ENCODE measurements around the gene HSD17B14. TPM values are rescaled to one million over a fixed set of nuclear protein-coding genes. Genes with fewer than 3 reads are reported as not detected.

HSD17B14 gene
- total RNA-seq, 4 donors from 2014 or later: 5.6 to 31.9 (median 8.7) TPM

DNA sequence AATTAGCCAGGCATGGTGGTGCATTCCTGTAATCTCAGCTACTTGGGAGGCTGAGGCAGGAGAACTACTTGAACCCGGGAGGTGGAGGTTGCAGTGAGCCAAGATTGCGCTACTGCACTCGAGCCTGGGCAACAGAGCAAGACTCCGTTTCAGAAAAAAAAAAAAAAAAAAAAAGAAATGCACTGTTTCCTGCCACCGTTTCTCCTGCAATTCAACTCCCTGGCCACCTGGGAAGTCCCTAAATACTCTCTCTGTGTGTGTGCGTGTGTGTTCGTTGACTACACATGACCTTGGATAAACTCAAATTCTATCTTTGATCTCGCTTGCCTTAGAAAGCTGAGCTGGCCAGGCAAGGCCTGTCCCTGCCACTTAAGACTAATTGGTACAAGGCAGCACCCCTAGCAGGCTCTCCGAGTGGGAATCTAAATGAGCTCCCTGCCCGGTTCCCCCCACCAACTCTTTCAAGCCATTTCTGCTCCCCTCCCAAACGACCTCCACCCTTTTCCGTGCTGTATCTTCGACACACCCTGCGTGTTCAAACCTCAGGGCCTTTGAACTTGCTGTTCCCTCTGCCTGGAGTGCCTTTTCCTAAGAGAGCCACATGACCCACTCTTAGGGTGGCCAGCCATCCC, 20.3 kb downstream of the HSD17B14 start:
- Histone ChIP-seq H3K9me3 (no peaks in the 10 kb centered on the region), H3K4me3 (no peak overlapping the region), H3K27ac (no peak overlapping the region), H3K27me3 (no peaks in the 10 kb centered on the region), H3K36me3 (no peaks in the 10 kb centered on the region), H3K4me1 (peaks cover 0 to 4% of the 10 kb centered on the region in 2 donors)
- DNase-seq: no peak
- intact Hi-C loops (cut with DNase I; ENCODE audit: low total_unique reads): no loop called here
- TF ChIP-seq CTCF (IDR thresholded peaks at IDR 0.05) (no peak), POLR2A (IDR thresholded peaks at IDR 0.05) (no peak)

DNA sequence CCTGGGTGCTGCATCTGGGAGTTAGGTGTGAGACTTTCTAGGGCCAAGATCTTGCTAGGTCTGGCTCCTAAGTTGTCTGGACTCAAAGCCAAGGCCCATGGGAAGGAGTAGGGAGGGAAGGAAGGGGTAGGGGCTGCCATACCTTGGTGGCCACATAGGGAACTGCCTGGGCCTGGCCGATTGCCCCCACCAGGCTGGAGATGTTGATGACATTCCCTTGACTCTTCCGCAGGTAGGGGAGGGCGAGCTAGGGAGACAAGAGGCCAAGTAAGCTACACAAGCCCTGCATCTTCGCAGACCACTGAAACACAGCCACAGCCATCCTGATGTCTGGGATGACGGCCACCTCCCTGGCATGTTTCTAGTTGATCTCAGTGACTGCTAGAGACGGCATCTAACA, 21.4 kb downstream of the HSD17B14 start:
- H3K27ac ChIP-seq: no peak overlapping the region
- no peak for TF ChIP-seq CTCF (IDR thresholded peaks at IDR 0.05)
- intact Hi-C loops (cut with DNase I; ENCODE audit: low total_unique reads): no loop called here
- H3K9me3 ChIP-seq: no peaks in the 10 kb centered on the region
- peaks cover 0 to 4% of the 10 kb centered on the region in 2 donors for H3K4me1 ChIP-seq
- no peaks in the 10 kb centered on the region for H3K36me3 ChIP-seq
- H3K4me3 ChIP-seq: no peak overlapping the region
- DNase-seq: no peak
- H3K27me3 ChIP-seq: no peaks in the 10 kb centered on the region

DNA sequence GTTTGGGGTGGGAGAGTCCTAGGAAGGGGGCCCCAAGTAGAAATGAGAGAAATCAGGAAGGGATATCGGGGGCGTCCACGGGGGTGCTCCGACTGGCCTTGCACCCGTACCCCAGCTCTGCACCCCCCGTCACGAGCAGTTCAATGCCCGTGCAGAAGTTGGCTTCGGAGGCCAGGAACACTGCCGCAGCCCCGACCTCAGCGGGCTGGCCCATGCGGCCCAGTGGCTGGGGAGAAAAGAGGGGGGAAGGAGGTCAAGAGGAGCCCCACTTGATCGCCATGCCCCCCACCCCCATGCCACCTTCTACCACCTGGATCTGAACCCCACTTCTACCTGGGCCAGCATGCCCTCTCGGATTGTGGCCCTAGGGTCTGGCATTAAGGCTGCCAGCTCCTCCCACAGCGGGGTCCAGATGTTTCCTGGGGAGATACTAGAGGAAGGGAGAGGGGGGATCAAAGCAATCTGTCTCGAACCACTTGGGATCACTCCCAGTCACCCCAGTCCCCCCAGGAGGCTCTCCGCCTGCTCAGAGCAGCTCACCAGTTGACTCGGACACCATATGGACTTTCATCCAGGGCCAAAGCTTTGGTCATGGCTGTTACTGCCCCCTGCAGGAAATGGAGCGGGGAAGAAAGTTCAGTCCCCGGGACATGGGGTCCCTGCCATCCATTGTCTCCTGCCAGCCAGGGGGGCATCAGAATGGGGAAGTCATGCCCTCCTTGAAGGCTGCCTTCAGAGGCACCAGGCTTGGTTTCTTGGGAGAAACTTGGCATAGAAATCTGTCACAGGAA, 23.0 kb downstream of the HSD17B14 start:
- intact Hi-C loops (cut with DNase I; ENCODE audit: low total_unique reads): no loop called here
- H3K36me3 ChIP-seq: no peaks in the 10 kb centered on the region
- H3K27me3 ChIP-seq: no peaks in the 10 kb centered on the region
- no peaks in the 10 kb centered on the region for H3K9me3 ChIP-seq
- DNase-seq: no peak
- TF ChIP-seq CTCF (IDR thresholded peaks at IDR 0.05): no peak
- no peak for TF ChIP-seq POLR2A (IDR thresholded peaks at IDR 0.05)
- no peak overlapping the region for H3K4me3 ChIP-seq
- peaks cover 0 to 4% of the 10 kb centered on the region in 2 donors for H3K4me1 ChIP-seq
- peak overlapping the region; percentile 92 to 94 for H3K27ac ChIP-seq

GRCh38 chr19:48812094-48812929, 24.0 kb downstream of the HSD17B14 start:
- Histone ChIP-seq H3K4me1 (peaks cover 0 to 4% of the 10 kb centered on the region in 2 donors), H3K27me3 (no peaks in the 10 kb centered on the region), H3K9me3 (no peaks in the 10 kb centered on the region), H3K27ac (peak overlapping the region; percentile 92 to 94), H3K4me3 (peak overlapping the region; percentile 49 to 79), H3K36me3 (no peaks in the 10 kb centered on the region)
- TF ChIP-seq CTCF (IDR thresholded peaks at IDR 0.05): no peak
- peak; percentile 86 to 87 for TF ChIP-seq POLR2A (IDR thresholded peaks at IDR 0.05)
- peak; percentile 94 to 95 for DNase-seq
- intact Hi-C loops (cut with DNase I; ENCODE audit: low total_unique reads): no loop called here

All from uterus (tissue), 4 donors.